HepG2 (cell line): ENCODE measurements around the gene SPNS2. TPM values are rescaled to one million over a fixed set of nuclear protein-coding genes. Genes with fewer than 3 reads are reported as not detected.
A peak's percentile ranks its signal among the peaks of the same experiment; 100 is the strongest.

Experiments used
- ATAC-seq: fragments of 200-7000 bp; cut with Tn5 transposase; 3 replicates; pipeline ENCODE4 v1.9.1; 2020; ENCODE audit warnings: mild to moderate bottlenecking, moderate library complexity
- BruUV-seq: library from RNA; stranded (reverse); fragments of 400-500 nt; replicated peaks from 2 replicates; lab custom pipeline; 2021; lab: Mats Ljungman, UMichigan
- CTCF ChIA-PET: fragments of 300-600 bp; formaldehyde crosslinking; extraction: SDS; loops from one replicate; lab custom pipeline; 2021; ENCODE audit warnings: low total read pairs, inconsistent platforms, low intra/inter-chr PET ratio; lab: Yijun Ruan, JAX
- POLR2A ChIA-PET: fragments of 350-600 bp; sonication (Branson Sonifier 250); formaldehyde crosslinking; loops from one replicate; lab custom pipeline; 2020; ENCODE audit warnings: antibody characterized with exemption, inconsistent platforms; lab: Yijun Ruan, JAX
- DNase-seq: peaks from one replicate; pipeline ENCODE4 v3.0.0-alpha.2; 2015; ENCODE audit warnings: low spot score
- FAIRE-seq: peaks from 3 replicates; lab custom pipeline; 2011; peaks lifted over from hg19 to GRCh38; lab: Jason Lieb, UNC
- H2AFZ ChIP-seq: one replicate; pipeline ENCODE4 v1.6.1; 2011; ENCODE audit warnings: low read length, inconsistent platforms
- H3K27ac ChIP-seq: fragments of 300-600 bp; 3 replicates; pipeline ENCODE4 v1.8.0; 2011; ENCODE audit warnings: mixed run types, mild to moderate bottlenecking, mixed read lengths, low read length, inconsistent platforms; ENCODE audit not compliant: insufficient read depth; ENCODE audit errors: extremely low read length
- H3K27me3 ChIP-seq, 2 experiments: fragments of 200-600 bp in 1 of 2; 2 replicates in 1 of 2; 3 replicates in 1 of 2; pipeline versions ENCODE4 v1.6.0 to v1.8.0; 2011; ENCODE audit warnings: low read length in 2 of 2, mild to moderate bottlenecking in 2 of 2, moderate library complexity in 2 of 2, inconsistent platforms in 1 of 2; ENCODE audit not compliant: insufficient read depth in 2 of 2, control insufficient read depth in 1 of 2
- H3K36me3 ChIP-seq, 2 experiments: fragments of 200-600 bp in 1 of 2; replicated peaks in 1 of 2; 2 replicates in 1 of 2; 3 replicates in 1 of 2; pipeline versions ENCODE4 v1.5.1 to v1.8.0; 2011; ENCODE audit warnings: low read length in 2 of 2, inconsistent platforms in 1 of 2; ENCODE audit not compliant: insufficient read depth in 2 of 2, control insufficient read depth in 1 of 2
- H3K4me1 ChIP-seq: 2 replicates; pipeline ENCODE4 v1.5.1; 2012; ENCODE audit warnings: low read length, inconsistent platforms; ENCODE audit not compliant: insufficient read depth
- H3K4me2 ChIP-seq: 2 replicates; pipeline ENCODE4 v1.6.0; 2011; ENCODE audit warnings: low read depth, low read length, inconsistent platforms
- H3K4me3 ChIP-seq, 3 experiments: fragments of 200-600 bp in 1 of 3; sonication (generic), shearing (Covaris generic) in 1 of 3; replicated peaks in 1 of 3; 2 replicates each; pipeline ENCODE4 v1.5.1; 2011 to 2016; ENCODE audit warnings: low read length in 3 of 3, inconsistent platforms in 2 of 3, low read depth in 2 of 3, mild to moderate bottlenecking in 2 of 3, control low read depth in 1 of 3, mixed read lengths in 1 of 3; ENCODE audit not compliant: insufficient read depth in 1 of 3
- H3K79me2 ChIP-seq: one replicate; pipeline ENCODE4 v1.6.1; 2011; ENCODE audit warnings: low read length, inconsistent platforms; ENCODE audit not compliant: insufficient read depth
- H3K9ac ChIP-seq: 2 replicates; pipeline ENCODE4 v1.6.0; 2011; ENCODE audit warnings: mild to moderate bottlenecking, low read depth, low read length, inconsistent platforms; ENCODE audit not compliant: insufficient read depth
- H3K9me3 ChIP-seq: 2 replicates; pipeline ENCODE4 v1.5.1; 2012; ENCODE audit warnings: mild to moderate bottlenecking, low read length
- H4K20me1 ChIP-seq: 2 replicates; pipeline ENCODE4 v1.6.0; 2011; ENCODE audit warnings: inconsistent platforms, mild to moderate bottlenecking, low read length, moderate library complexity; ENCODE audit not compliant: insufficient read depth
- HDAC2 ChIP-seq: sonication (generic); formaldehyde crosslinking; IDR thresholded peaks from 2 replicates; pipeline ENCODE4 v1.4.0; 2020; ENCODE audit warnings: missing genetic modification reagents
- ISX ChIP-seq: sonication (generic); formaldehyde crosslinking; conservative IDR thresholded peaks from 2 replicates; pipeline ENCODE4 v1.5.0; 2020; ENCODE audit warnings: missing genetic modification reagents
- MED13 ChIP-seq: sonication (generic); formaldehyde crosslinking; IDR thresholded peaks from 2 replicates; pipeline ENCODE4 v1.5.0; 2020; ENCODE audit warnings: missing genetic modification reagents
- SALL2 ChIP-seq: sonication (generic); formaldehyde crosslinking; IDR thresholded peaks from 2 replicates; pipeline ENCODE4 v1.8.1; 2023; ENCODE audit warnings: mild to moderate bottlenecking, missing genetic modification reagents, inconsistent platforms
- SOX6 ChIP-seq, 2 experiments: fragments of 450-650 bp in 1 of 2; sonication (generic) in 1 of 2; formaldehyde crosslinking in 1 of 2; IDR thresholded peaks; 2 replicates each; pipeline versions ENCODE4 v1.4.0 to v1.6.1; 2017 to 2020; ENCODE audit warnings: antibody characterized with exemption in 1 of 2, mild to moderate bottlenecking in 1 of 2, missing genetic modification reagents in 1 of 2
- TGIF2 ChIP-seq: IDR thresholded peaks from 2 replicates; pipeline ENCODE4 v1.6.1; 2016; ENCODE audit warnings: control low read depth, missing compliant biosample characterization
- TP53 ChIP-seq: sonication (generic); formaldehyde crosslinking; conservative IDR thresholded peaks from 2 replicates; pipeline ENCODE4 v1.4.0; 2020; ENCODE audit warnings: missing genetic modification reagents
- ZBTB20 ChIP-seq: sonication (generic); formaldehyde crosslinking; IDR thresholded peaks from 2 replicates; pipeline ENCODE4 v1.8.1; 2023; ENCODE audit warnings: missing genetic modification reagents, low read depth, mild to moderate bottlenecking, borderline replicate concordance
- ZNF224 ChIP-seq: sonication (generic); formaldehyde crosslinking; IDR thresholded peaks from 2 replicates; pipeline ENCODE4 v1.5.0; 2020; ENCODE audit warnings: mild to moderate bottlenecking, missing genetic modification reagents
- ZNF33A ChIP-seq: sonication (generic); formaldehyde crosslinking; IDR thresholded peaks from 2 replicates; pipeline ENCODE4 v1.5.1; 2020; ENCODE audit warnings: missing genetic modification reagents, mild to moderate bottlenecking, moderate library complexity, borderline replicate concordance
- ZNF432 ChIP-seq: sonication (generic); formaldehyde crosslinking; IDR thresholded peaks from 2 replicates; pipeline ENCODE4 v1.5.0; 2020; ENCODE audit warnings: missing genetic modification reagents, mild to moderate bottlenecking, borderline replicate concordance
- ZSCAN31 ChIP-seq: sonication (generic); formaldehyde crosslinking; IDR thresholded peaks from 2 replicates; pipeline ENCODE4 v1.5.0; 2020; ENCODE audit warnings: low read depth, mild to moderate bottlenecking, missing genetic modification reagents
- WGBS: methylation state at CpG from one replicate; pipeline ENCODE4 v1.1.6; 2017; ENCODE audit warnings: low lambda C conversion rate; 5-methylcytosine and 5-hydroxymethylcytosine counted together
- in situ Hi-C: cut with HindIII; loops from 2 replicates; pipeline ENCODE4 v1.10.0; 2017; ENCODE audit warnings: low pct_unique_long_range_greater_than_20kb; ENCODE audit not compliant: extremely low pct_ligation_motif_present
- intact Hi-C: fragments of 100-400 bp; cut with micrococcal nuclease; formaldehyde crosslinking; loops from one replicate; pipeline ENCODE4 v1.10.0; 2022; ENCODE audit not compliant: unreplicated experiment
- polyA plus RNA-seq, 8 experiments: library from polyadenylated mRNA; depleted of rRNA in 3 of 8; stranded (reverse) in 7 of 8; unstranded in 1 of 8; fragments of >200 nt; fragmentation: Illumina TruSeq in 4 of 8; extraction: Trizol in 4 of 8; gene quantifications; 2 replicates each; pipeline versions ENCODE4 v1.2.1 to v1.2.3, GENCODE V29; 2011 to 2016; ENCODE audit warnings: low read depth in 4 of 8, missing spikeins in 1 of 8, mixed read lengths in 1 of 8; ENCODE audit not compliant: insufficient read depth in 1 of 8
- total RNA-seq, 5 experiments: library from RNA; depleted of rRNA; stranded (reverse); fragments of >200 nt; fragmentation: Illumina TruSeq; extraction: Trizol; gene quantifications; 2 replicates each; pipeline ENCODE4 v1.2.3, GENCODE V29; 2016; ENCODE audit warnings: low read depth in 1 of 5
- TF ChIP-seq, protein P1 (sequence below): sonication (generic); formaldehyde crosslinking; IDR thresholded peaks from 2 replicates; pipeline ENCODE4 v1.4.0; 2020; ENCODE audit warnings: missing genetic modification reagents
- TF ChIP-seq, protein P2 (sequence below): sonication (generic); formaldehyde crosslinking; IDR thresholded peaks from 2 replicates; pipeline ENCODE4 v1.4.0; 2020; ENCODE audit warnings: mild to moderate bottlenecking, missing genetic modification reagents, borderline replicate concordance
- TF ChIP-seq, protein P3 (sequence below): sonication (generic); formaldehyde crosslinking; IDR thresholded peaks from 2 replicates; pipeline ENCODE4 v1.4.0; 2020; ENCODE audit warnings: mild to moderate bottlenecking, missing genetic modification reagents

The SPNS2 gene
- total and polyA plus RNA-seq, 2 of the 13 experiments (the other 11 are each of a cell fraction or from before 2014, with no cell fraction given), result 0.01 TPM; not detected in 1

DNA sequence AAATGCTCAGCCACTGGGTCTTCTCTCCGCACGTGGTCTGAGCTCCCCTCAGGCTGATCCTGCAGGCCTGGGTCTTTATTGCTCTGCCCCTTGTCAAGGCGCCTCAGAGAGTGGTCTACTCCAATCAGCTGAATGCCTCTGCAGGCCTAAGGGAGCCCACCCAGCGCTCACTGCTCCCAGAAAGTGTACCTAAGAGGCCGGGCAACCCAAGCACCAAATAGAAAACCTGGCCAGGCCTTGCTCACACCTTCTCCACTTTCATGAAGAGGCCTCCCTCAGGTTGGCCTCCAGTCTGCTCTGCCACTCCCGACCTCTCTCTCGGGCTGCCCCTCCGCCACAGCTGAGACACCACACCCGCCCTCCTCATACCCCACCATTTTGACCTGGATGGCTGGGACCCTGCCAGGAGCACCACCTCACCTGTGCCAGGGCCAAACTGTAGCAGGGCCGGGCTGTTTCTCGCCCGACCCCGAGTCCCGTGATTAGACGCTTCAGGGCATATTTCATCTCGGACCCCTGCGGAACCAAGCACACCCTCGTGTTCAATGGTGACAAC, 55.8 kb downstream of the SPNS2 start:
- H3K9ac ChIP-seq, result peak overlapping the region; percentile 78
- BruUV-seq, result no TSS peak
- ATAC-seq, result peak; percentile 6; the same call in 2 of the 3 replicates
- intact Hi-C loops, result no loop called here
- no peak for FAIRE-seq
- peak overlapping the region; percentile 50 for H3K27ac ChIP-seq
- WGBS, result 5% methylated on average over 11 of the region's 18 CpGs
- ChIA-PET POLR2A (interaction anchor here (0.5 to 1.5 kb wide), 3 partner anchors 10 to 29 kb away, joined by 3 to 6 read pairs (median 3); partner anchors contain the start of gene SMTNL2), CTCF (no interaction called here)
- H3K4me1 ChIP-seq, result peaks cover 36% of the 10 kb centered on the region
- H3K79me2 ChIP-seq, result peaks cover 16% of the 10 kb centered on the region
- in situ Hi-C loops, result loop anchor here (10.0 kb wide), 1 partner anchor 340 kb away; the partner anchor contains the start of gene C17orf107
- DNase-seq, result no peak
- peak overlapping the region; percentile 56 to 95 (median 87) for H3K4me3 ChIP-seq
- H3K4me2 ChIP-seq, result peak overlapping the region; percentile 99
- peaks cover 22 to 39% of the 10 kb centered on the region in 2 experiments; a peak in 4 of 5 replicates for H3K36me3 ChIP-seq
- no peaks in the 10 kb centered on the region for H3K9me3 ChIP-seq
- H2AFZ ChIP-seq, result no peak overlapping the region
- H3K27me3 ChIP-seq, result no peaks in the 10 kb centered on the region
- H4K20me1 ChIP-seq, result no peaks in the 10 kb centered on the region
- TF ChIP-seq, protein P1, sequence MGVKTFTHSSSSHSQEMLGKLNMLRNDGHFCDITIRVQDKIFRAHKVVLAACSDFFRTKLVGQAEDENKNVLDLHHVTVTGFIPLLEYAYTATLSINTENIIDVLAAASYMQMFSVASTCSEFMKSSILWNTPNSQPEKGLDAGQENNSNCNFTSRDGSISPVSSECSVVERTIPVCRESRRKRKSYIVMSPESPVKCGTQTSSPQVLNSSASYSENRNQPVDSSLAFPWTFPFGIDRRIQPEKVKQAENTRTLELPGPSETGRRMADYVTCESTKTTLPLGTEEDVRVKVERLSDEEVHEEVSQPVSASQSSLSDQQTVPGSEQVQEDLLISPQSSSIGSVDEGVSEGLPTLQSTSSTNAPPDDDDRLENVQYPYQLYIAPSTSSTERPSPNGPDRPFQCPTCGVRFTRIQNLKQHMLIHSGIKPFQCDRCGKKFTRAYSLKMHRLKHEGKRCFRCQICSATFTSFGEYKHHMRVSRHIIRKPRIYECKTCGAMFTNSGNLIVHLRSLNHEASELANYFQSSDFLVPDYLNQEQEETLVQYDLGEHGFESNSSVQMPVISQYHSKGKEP (CRISPR knock-in tag), result 0 out of 2 replicates have a peak, but pooled peaks have one; percentile 15
- no peak for TF ChIP-seq MED13 (CRISPR knock-in tag)
- TF ChIP-seq, protein P2, sequence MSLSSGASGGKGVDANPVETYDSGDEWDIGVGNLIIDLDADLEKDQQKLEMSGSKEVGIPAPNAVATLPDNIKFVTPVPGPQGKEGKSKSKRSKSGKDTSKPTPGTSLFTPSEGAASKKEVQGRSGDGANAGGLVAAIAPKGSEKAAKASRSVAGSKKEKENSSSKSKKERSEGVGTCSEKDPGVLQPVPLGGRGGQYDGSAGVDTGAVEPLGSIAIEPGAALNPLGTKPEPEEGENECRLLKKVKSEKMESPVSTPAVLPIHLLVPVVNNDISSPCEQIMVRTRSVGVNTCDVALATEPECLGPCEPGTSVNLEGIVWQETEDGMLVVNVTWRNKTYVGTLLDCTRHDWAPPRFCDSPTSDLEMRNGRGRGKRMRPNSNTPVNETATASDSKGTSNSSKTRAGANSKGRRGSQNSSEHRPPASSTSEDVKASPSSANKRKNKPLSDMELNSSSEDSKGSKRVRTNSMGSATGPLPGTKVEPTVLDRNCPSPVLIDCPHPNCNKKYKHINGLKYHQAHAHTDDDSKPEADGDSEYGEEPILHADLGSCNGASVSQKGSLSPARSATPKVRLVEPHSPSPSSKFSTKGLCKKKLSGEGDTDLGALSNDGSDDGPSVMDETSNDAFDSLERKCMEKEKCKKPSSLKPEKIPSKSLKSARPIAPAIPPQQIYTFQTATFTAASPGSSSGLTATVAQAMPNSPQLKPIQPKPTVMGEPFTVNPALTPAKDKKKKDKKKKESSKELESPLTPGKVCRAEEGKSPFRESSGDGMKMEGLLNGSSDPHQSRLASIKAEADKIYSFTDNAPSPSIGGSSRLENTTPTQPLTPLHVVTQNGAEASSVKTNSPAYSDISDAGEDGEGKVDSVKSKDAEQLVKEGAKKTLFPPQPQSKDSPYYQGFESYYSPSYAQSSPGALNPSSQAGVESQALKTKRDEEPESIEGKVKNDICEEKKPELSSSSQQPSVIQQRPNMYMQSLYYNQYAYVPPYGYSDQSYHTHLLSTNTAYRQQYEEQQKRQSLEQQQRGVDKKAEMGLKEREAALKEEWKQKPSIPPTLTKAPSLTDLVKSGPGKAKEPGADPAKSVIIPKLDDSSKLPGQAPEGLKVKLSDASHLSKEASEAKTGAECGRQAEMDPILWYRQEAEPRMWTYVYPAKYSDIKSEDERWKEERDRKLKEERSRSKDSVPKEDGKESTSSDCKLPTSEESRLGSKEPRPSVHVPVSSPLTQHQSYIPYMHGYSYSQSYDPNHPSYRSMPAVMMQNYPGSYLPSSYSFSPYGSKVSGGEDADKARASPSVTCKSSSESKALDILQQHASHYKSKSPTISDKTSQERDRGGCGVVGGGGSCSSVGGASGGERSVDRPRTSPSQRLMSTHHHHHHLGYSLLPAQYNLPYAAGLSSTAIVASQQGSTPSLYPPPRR (CRISPR knock-in tag), result no peak
- no peak for TF ChIP-seq ZNF432 (CRISPR knock-in tag)
- 0 out of 2 replicates have a peak, but pooled peaks have one; percentile 6 for TF ChIP-seq SALL2 (CRISPR knock-in tag)
- TF ChIP-seq ZBTB20, result peak; percentile 3; the same call in 1 of the 2 replicates
- no peak for TF ChIP-seq SOX6 (IDR thresholded peaks at IDR 0.05)
- TF ChIP-seq SOX6 (CRISPR knock-in tag; IDR thresholded peaks at IDR 0.05), result no peak
- TF ChIP-seq HDAC2 (CRISPR knock-in tag), result no peak
- 0 out of 2 replicates have a peak, but pooled peaks have one; percentile 5 for TF ChIP-seq TGIF2 (CRISPR knock-in tag)
- TF ChIP-seq ZSCAN31 (CRISPR knock-in tag), result 0 out of 2 replicates have a peak, but pooled peaks have one; percentile 10
- TF ChIP-seq ISX (CRISPR knock-in tag), result no peak
- no peak for TF ChIP-seq ZNF33A (CRISPR knock-in tag)
- no peak for TF ChIP-seq ZNF224 (CRISPR knock-in tag)
- TF ChIP-seq TP53, result no peak
- TF ChIP-seq, protein P3, sequence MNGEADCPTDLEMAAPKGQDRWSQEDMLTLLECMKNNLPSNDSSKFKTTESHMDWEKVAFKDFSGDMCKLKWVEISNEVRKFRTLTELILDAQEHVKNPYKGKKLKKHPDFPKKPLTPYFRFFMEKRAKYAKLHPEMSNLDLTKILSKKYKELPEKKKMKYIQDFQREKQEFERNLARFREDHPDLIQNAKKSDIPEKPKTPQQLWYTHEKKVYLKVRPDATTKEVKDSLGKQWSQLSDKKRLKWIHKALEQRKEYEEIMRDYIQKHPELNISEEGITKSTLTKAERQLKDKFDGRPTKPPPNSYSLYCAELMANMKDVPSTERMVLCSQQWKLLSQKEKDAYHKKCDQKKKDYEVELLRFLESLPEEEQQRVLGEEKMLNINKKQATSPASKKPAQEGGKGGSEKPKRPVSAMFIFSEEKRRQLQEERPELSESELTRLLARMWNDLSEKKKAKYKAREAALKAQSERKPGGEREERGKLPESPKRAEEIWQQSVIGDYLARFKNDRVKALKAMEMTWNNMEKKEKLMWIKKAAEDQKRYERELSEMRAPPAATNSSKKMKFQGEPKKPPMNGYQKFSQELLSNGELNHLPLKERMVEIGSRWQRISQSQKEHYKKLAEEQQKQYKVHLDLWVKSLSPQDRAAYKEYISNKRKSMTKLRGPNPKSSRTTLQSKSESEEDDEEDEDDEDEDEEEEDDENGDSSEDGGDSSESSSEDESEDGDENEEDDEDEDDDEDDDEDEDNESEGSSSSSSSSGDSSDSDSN, result no peak
